A673 (cell line): ENCODE results near the gene KRT76.

ENCODE experiments used
- EZH2 ChIP-seq: fragments of 200-600 bp; sonication (generic); IDR thresholded peaks from 2 replicates; pipeline ENCODE4 v1.6.1; 2017; ENCODE audit warnings: borderline replicate concordance, low read depth, mild to moderate bottlenecking, mixed read lengths, antibody characterized with exemption, low read length; ENCODE audit not compliant: poor library complexity, severe bottlenecking
- TF ChIP-seq, protein P1 (sequence below): fragments of 300-800, 200-600 bp; sonication (generic); conservative IDR thresholded peaks from 2 replicates; pipeline ENCODE4 v1.5.1; 2017; ENCODE audit warnings: low read depth, mild to moderate bottlenecking, antibody characterized with exemption, low read length, moderate library complexity, mixed read lengths

DNA sequence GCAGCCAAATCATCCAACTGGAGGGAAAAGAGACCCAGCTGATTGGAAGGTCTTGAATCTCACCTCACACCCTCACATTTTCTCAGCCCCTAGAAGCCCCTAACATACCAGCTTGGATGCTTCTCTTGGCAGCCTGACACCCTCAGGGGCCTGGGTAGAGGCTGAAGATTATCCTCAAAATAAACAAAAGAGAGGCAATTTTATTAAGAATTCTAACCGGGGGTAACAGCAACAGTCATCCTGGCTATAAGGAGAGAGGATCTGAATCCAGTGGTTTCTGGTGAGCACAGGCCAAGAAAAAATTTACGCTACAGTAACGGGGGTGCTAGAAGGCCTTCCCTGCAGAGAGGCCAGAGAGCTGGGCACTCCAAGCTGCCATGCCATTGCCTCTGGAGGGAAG is 21.6 kb downstream of the KRT76 start:
- TF ChIP-seq, protein P1, sequence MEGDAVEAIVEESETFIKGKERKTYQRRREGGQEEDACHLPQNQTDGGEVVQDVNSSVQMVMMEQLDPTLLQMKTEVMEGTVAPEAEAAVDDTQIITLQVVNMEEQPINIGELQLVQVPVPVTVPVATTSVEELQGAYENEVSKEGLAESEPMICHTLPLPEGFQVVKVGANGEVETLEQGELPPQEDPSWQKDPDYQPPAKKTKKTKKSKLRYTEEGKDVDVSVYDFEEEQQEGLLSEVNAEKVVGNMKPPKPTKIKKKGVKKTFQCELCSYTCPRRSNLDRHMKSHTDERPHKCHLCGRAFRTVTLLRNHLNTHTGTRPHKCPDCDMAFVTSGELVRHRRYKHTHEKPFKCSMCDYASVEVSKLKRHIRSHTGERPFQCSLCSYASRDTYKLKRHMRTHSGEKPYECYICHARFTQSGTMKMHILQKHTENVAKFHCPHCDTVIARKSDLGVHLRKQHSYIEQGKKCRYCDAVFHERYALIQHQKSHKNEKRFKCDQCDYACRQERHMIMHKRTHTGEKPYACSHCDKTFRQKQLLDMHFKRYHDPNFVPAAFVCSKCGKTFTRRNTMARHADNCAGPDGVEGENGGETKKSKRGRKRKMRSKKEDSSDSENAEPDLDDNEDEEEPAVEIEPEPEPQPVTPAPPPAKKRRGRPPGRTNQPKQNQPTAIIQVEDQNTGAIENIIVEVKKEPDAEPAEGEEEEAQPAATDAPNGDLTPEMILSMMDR = no peak
- TF ChIP-seq EZH2 = no peak
